ENCODE measurements around the gene CLEC18B. TPM values are rescaled to one million over a fixed set of nuclear protein-coding genes. Genes with fewer than 3 reads are reported as not detected.

Gene CLEC18B
- 7.0 and 20.9 TPM in 2 replicates for total RNA-seq

GRCh38 chr16:74420612-74421481 is at the start of gene CLEC18B:
Gene CLEC18B, minus strand, starts transcription at chr16:74421478. Its CDS starts 208 bp downstream, at chr16:74421270.

Other genes starting within 250 kb of the CLEC18B start
- gene PSMD7, start 124.7 kb downstream of the CLEC18B start, total RNA-seq = 47.7 and 87.3 TPM in 2 replicates
- gene NPIPB15, start 45.2 kb downstream of the CLEC18B start, total RNA-seq = 0.51 TPM in 1 of 2 replicates, not detected in the other
- gene GLG1, start 185.6 kb upstream of the CLEC18B start, total RNA-seq = 97.8 and 146 TPM in 2 replicates
- gene RFWD3, start 245.4 kb upstream of the CLEC18B start, total RNA-seq = 14.3 and 50.0 TPM in 2 replicates